Measurements from ENCODE around the gene OPN1SW. TPM values are rescaled to one million over a fixed set of nuclear protein-coding genes. Genes with fewer than 3 reads are reported as not detected.

Gene OPN1SW
- total RNA-seq, 1 donor from 2014 or later: not detected

DNA sequence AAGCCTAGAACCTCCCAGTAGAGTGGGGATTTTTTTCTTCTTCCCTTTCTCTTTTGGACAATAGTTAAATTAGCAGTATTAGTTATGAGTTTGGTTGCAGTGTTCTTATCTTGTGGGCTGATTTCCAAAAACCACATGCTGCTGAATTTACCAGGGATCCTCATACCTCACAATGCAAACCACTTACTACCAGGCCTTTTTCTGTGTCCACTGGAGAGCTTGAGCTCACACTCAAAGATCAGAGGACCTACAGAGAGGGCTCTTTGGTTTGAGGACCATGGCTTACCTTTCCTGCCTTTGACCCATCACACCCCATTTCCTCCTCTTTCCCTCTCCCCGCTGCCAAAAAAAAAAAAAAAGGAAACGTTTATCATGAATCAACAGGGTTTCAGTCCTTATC, 5.4 kb downstream of the OPN1SW start:
- Mint-ChIP-seq H3K4me1 (ENCODE audit: low read depth, unreplicated experiment) (no peaks in the 10 kb centered on the region), H3K27ac (ENCODE audit: unreplicated experiment) (no peak overlapping the region)
- DNase-seq: no peak

DNA sequence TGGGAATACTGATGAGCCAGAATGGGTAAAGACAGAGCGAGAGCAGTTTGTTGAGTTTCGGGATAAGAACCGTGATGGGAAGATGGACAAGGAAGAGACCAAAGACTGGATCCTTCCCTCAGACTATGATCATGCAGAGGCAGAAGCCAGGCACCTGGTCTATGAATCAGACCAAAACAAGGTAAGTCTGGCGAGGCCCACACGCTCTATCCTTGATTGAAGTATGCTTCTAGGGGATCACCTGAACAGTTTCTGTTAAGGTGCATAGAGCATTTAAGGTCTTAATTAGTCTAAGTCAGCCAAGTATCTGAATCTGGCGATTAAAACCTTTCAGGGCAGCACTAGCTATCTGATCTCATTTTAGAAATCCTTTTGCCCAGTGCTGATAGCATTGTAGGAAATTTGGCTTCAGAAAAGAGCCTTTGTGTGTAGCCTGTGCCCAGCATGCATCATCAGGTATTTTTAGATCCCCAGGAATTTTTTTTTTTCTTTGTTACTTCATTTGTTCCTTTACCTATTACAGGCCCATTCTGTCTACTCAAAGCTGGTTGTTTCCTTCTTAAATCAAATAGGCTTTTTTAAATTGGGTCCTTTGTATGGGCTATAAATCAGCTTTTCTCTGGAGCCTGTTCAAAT, 8.0 kb downstream of the OPN1SW start:
- Mint-ChIP-seq H3K36me3 (ENCODE audit: unreplicated experiment) (no peaks in the 10 kb centered on the region), H3K9me3 (ENCODE audit: unreplicated experiment) (no peaks in the 10 kb centered on the region), H3K27ac (ENCODE audit: unreplicated experiment) (no peak overlapping the region), H3K4me1 (ENCODE audit: low read depth, unreplicated experiment) (no peaks in the 10 kb centered on the region), H3K27me3 (ENCODE audit: unreplicated experiment) (no peaks in the 10 kb centered on the region), H3K4me3 (ENCODE audit: unreplicated experiment) (no peak overlapping the region)
- no peak for DNase-seq
- TF ChIP-seq, protein P1, sequence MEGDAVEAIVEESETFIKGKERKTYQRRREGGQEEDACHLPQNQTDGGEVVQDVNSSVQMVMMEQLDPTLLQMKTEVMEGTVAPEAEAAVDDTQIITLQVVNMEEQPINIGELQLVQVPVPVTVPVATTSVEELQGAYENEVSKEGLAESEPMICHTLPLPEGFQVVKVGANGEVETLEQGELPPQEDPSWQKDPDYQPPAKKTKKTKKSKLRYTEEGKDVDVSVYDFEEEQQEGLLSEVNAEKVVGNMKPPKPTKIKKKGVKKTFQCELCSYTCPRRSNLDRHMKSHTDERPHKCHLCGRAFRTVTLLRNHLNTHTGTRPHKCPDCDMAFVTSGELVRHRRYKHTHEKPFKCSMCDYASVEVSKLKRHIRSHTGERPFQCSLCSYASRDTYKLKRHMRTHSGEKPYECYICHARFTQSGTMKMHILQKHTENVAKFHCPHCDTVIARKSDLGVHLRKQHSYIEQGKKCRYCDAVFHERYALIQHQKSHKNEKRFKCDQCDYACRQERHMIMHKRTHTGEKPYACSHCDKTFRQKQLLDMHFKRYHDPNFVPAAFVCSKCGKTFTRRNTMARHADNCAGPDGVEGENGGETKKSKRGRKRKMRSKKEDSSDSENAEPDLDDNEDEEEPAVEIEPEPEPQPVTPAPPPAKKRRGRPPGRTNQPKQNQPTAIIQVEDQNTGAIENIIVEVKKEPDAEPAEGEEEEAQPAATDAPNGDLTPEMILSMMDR (IDR thresholded peaks at IDR 0.05; ENCODE audit: partially characterized antibody, unreplicated experiment): no peak

More for the DNA sequence above, 5.4 kb downstream of the OPN1SW start:
- Mint-ChIP-seq H3K4me3 (ENCODE audit: unreplicated experiment) (no peak overlapping the region), H3K9me3 (ENCODE audit: unreplicated experiment) (peaks cover 7% of the 10 kb centered on the region), H3K27me3 (ENCODE audit: unreplicated experiment) (peaks cover 3% of the 10 kb centered on the region), H3K36me3 (ENCODE audit: unreplicated experiment) (peaks cover 13% of the 10 kb centered on the region)
- TF ChIP-seq, protein P1 (IDR thresholded peaks at IDR 0.05; ENCODE audit: partially characterized antibody, unreplicated experiment): no peak

DNA sequence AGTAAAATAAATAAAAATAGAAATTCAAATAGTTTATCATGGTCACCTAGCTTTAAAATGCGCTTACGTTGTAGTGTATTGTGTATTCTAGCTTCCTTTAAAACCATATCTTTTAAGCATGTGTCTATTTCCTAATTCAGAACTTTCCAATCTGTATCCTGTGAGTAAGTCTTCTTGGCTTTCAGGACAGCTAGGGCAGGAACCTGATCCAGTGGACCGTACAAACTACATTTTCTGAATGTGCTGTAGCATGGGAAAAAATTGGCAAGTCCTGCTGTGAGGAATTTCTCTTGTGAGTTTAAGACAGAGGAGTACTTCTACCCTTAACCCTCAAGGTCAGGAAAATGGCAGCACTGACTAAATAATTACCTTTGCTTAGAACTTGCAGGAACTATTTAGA, 12.1 kb downstream of the OPN1SW start:
- Mint-ChIP-seq H3K27ac (ENCODE audit: unreplicated experiment) (no peak overlapping the region), H3K36me3 (ENCODE audit: unreplicated experiment) (no peaks in the 10 kb centered on the region), H3K9me3 (ENCODE audit: unreplicated experiment) (no peaks in the 10 kb centered on the region), H3K4me1 (ENCODE audit: low read depth, unreplicated experiment) (no peaks in the 10 kb centered on the region), H3K4me3 (ENCODE audit: unreplicated experiment) (no peak overlapping the region), H3K27me3 (ENCODE audit: unreplicated experiment) (no peaks in the 10 kb centered on the region)
- DNase-seq: no peak
- TF ChIP-seq, protein P1 (IDR thresholded peaks at IDR 0.05; ENCODE audit: partially characterized antibody, unreplicated experiment): no peak

DNA sequence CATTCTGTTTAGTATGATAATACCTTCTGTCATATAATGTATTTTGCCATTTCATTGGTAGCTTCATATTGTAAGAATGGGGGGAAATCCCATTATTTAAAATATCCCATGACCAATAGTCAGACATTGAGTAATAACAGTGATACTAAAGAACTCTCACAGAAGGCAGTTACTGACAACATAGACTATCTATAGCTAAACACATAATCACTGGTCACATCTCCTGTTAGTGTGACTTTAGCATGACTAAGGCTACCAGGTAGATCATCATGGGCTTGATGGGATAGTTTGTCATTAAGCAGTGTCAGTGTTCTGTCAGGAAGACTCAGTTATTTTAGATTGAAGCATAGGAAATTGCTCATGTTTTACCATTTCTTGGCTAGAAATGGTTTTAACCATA, 16.4 kb downstream of the OPN1SW start:
- Mint-ChIP-seq H3K27me3 (ENCODE audit: unreplicated experiment) (peaks cover 2% of the 10 kb centered on the region), H3K4me1 (ENCODE audit: low read depth, unreplicated experiment) (peaks cover 19% of the 10 kb centered on the region), H3K27ac (ENCODE audit: unreplicated experiment) (no peak overlapping the region), H3K4me3 (ENCODE audit: unreplicated experiment) (no peak overlapping the region), H3K36me3 (ENCODE audit: unreplicated experiment) (no peaks in the 10 kb centered on the region), H3K9me3 (ENCODE audit: unreplicated experiment) (no peaks in the 10 kb centered on the region)
- TF ChIP-seq, protein P1 (IDR thresholded peaks at IDR 0.05; ENCODE audit: partially characterized antibody, unreplicated experiment): no peak
- DNase-seq: no peak

DNA sequence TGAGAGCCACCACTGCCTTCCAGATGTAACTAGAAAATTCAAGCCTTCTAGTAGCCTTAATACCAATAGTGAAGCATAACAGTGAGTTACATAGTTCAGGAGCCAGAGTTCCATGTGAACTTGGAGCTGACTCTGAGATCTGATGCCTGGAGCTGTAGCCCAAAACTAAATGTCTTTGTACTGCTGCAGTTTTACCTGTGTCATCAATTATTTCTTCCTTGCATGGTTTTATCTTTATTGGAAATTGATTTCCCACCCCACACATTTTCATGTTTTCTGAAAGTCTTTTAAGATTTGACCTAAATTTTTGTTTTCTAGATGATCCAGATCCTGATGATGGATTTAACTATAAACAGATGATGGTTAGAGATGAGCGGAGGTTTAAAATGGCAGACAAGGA, 17.0 kb downstream of the OPN1SW start:
- H3K36me3 Mint-ChIP-seq (ENCODE audit: unreplicated experiment): no peaks in the 10 kb centered on the region
- peaks cover 3% of the 10 kb centered on the region for H3K27me3 Mint-ChIP-seq (ENCODE audit: unreplicated experiment)
- TF ChIP-seq, protein P1 (IDR thresholded peaks at IDR 0.05; ENCODE audit: partially characterized antibody, unreplicated experiment): no peak

More for the DNA sequence above, 17.0 kb downstream of the OPN1SW start:
- Mint-ChIP-seq H3K4me3 (ENCODE audit: unreplicated experiment) (no peak overlapping the region), H3K4me1 (ENCODE audit: low read depth, unreplicated experiment) (peaks cover 19% of the 10 kb centered on the region), H3K9me3 (ENCODE audit: unreplicated experiment) (no peaks in the 10 kb centered on the region), H3K27ac (ENCODE audit: unreplicated experiment) (no peak overlapping the region)
- DNase-seq: no peak

Data from glutamatergic neuron (in vitro differentiated cells).